HepG2 (cell line): Measurements from ENCODE around the gene IGFALS.

Experiments used
- KAT2B ChIP-seq: fragments of 150-350 bp; IDR thresholded peaks from 2 replicates; pipeline ENCODE4 v1.6.1; 2014; ENCODE audit warnings: low read depth, low read length, borderline replicate concordance
- ZFP36L1 ChIP-seq: sonication (generic); formaldehyde crosslinking; IDR thresholded peaks from 2 replicates; pipeline ENCODE4 v1.8.0; 2022; ENCODE audit warnings: mild to moderate bottlenecking, missing genetic modification reagents, moderate library complexity
- TF ChIP-seq, protein P1 (sequence below): sonication (generic); formaldehyde crosslinking; IDR thresholded peaks from 2 replicates; pipeline ENCODE4 v1.9.0; 2021; ENCODE audit warnings: missing genetic modification reagents, mild to moderate bottlenecking, borderline replicate concordance

GRCh38 chr16:1812732-1813163, 19.2 kb upstream of the IGFALS start:
- no peak for TF ChIP-seq ZFP36L1 (CRISPR knock-in tag)
- TF ChIP-seq, protein P1, sequence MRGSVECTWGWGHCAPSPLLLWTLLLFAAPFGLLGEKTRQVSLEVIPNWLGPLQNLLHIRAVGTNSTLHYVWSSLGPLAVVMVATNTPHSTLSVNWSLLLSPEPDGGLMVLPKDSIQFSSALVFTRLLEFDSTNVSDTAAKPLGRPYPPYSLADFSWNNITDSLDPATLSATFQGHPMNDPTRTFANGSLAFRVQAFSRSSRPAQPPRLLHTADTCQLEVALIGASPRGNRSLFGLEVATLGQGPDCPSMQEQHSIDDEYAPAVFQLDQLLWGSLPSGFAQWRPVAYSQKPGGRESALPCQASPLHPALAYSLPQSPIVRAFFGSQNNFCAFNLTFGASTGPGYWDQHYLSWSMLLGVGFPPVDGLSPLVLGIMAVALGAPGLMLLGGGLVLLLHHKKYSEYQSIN, result no peak
- TF ChIP-seq KAT2B, result no peak
